Neural cell (in vitro differentiated cells): ENCODE measurements around the gene PHACTR1. TPM values are rescaled to one million over a fixed set of nuclear protein-coding genes. Genes with fewer than 3 reads are reported as not detected.

Experiments
- H2AFZ ChIP-seq: fragments of 200-600, 300-800 bp; sonication (generic), shearing (Covaris generic); 2 replicates; pipeline ENCODE4 v1.6.0; 2014; ENCODE audit warnings: low read depth, mild to moderate bottlenecking, antibody characterized with exemption, low read length, moderate library complexity
- H3F3A ChIP-seq: fragments of 200-600 bp; shearing (Covaris generic); 2 replicates; pipeline ENCODE4 v1.6.1; 2016; ENCODE audit warnings: mild to moderate bottlenecking, moderate library complexity, mixed read lengths, antibody characterized with exemption, low read length; ENCODE audit not compliant: insufficient read depth, poor library complexity, severe bottlenecking
- H3K27ac ChIP-seq: fragments of 200-600, 300-800 bp; sonication (generic), shearing (Covaris generic); 2 replicates; pipeline ENCODE4 v1.5.1; 2014; ENCODE audit warnings: mild to moderate bottlenecking, low read length, moderate library complexity
- H3K27me3 ChIP-seq: fragments of 300-800, 200-600 bp; sonication (generic), shearing (Covaris generic); 2 replicates; pipeline ENCODE4 v1.6.0; 2014; ENCODE audit warnings: mild to moderate bottlenecking, low read depth, low read length, moderate library complexity; ENCODE audit not compliant: insufficient read depth
- H3K36me3 ChIP-seq: fragments of 300-800, 200-600 bp; sonication (generic), shearing (Covaris generic); 2 replicates; pipeline ENCODE4 v1.5.1; 2014; ENCODE audit warnings: mild to moderate bottlenecking, antibody characterized with exemption, low read length, moderate library complexity; ENCODE audit not compliant: insufficient read depth
- H3K4me2 ChIP-seq: fragments of 300-800, 200-600 bp; sonication (generic), shearing (Covaris generic); 2 replicates; pipeline ENCODE4 v1.6.0; 2014; ENCODE audit warnings: mild to moderate bottlenecking, low read length
- H3K4me3 ChIP-seq: fragments of 300-800, 200-600 bp; sonication (generic), shearing (Covaris generic); 2 replicates; pipeline ENCODE4 v1.5.1; 2014; ENCODE audit warnings: mild to moderate bottlenecking, low read length, moderate library complexity
- H3K79me2 ChIP-seq: fragments of 200-600 bp; shearing (Covaris generic); replicated peaks from 2 replicates; pipeline ENCODE4 v1.6.0; 2014; ENCODE audit warnings: mild to moderate bottlenecking, low read length, moderate library complexity; ENCODE audit not compliant: insufficient read depth
- H3K9ac ChIP-seq: fragments of 300-800, 200-600 bp; sonication (generic), shearing (Covaris generic); 2 replicates; pipeline ENCODE4 v1.6.1; 2016; ENCODE audit warnings: mild to moderate bottlenecking, low read length, mixed read lengths
- H3K9me2 ChIP-seq: fragments of 200-600 bp; shearing (Covaris generic); 2 replicates; pipeline ENCODE4 v1.6.1; 2016; ENCODE audit warnings: mild to moderate bottlenecking, low read length, mixed read lengths; ENCODE audit not compliant: insufficient read depth
- H3K9me3 ChIP-seq: fragments of 200-600, 300-800 bp; sonication (generic), shearing (Covaris generic); 2 replicates; pipeline ENCODE4 v1.6.1; 2016; ENCODE audit warnings: mild to moderate bottlenecking, mixed run types, low read length, moderate library complexity, mixed read lengths
- H4K20me1 ChIP-seq: fragments of 200-600 bp; shearing (Covaris generic); 2 replicates; pipeline ENCODE4 v1.6.1; 2016; ENCODE audit warnings: mild to moderate bottlenecking, mixed run types; ENCODE audit not compliant: insufficient read depth
- CTCF ChIP-seq: fragments of 450-650 bp; IDR thresholded peaks from 2 replicates; pipeline ENCODE4 v1.5.1; 2014; ENCODE audit warnings: antibody characterized with exemption, mild to moderate bottlenecking, moderate library complexity; ENCODE audit not compliant: poor library complexity, severe bottlenecking
- EP300 ChIP-seq: fragments of 450-650 bp; conservative IDR thresholded peaks from 2 replicates; pipeline ENCODE4 v1.6.1; 2014; ENCODE audit warnings: antibody characterized with exemption, mild to moderate bottlenecking, moderate library complexity; ENCODE audit not compliant: poor library complexity, severe bottlenecking
- EZH2 ChIP-seq: fragments of 200-600, 300-800 bp; shearing (Covaris generic), sonication (generic); IDR thresholded peaks from 2 replicates; pipeline ENCODE4 v1.6.1; 2014; ENCODE audit warnings: antibody characterized with exemption, low read length, borderline replicate concordance, mild to moderate bottlenecking; ENCODE audit not compliant: insufficient read depth, poor library complexity, severe bottlenecking
- MXI1 ChIP-seq: fragments of 450-650 bp; conservative IDR thresholded peaks from 2 replicates; pipeline ENCODE4 v1.6.1; 2014; ENCODE audit warnings: antibody characterized with exemption, mild to moderate bottlenecking; ENCODE audit not compliant: poor library complexity, severe bottlenecking
- POLR2AphosphoS5 ChIP-seq: IDR thresholded peaks from 2 replicates; pipeline ENCODE4 v1.6.1; 2012
- RAD21 ChIP-seq: fragments of 450-650 bp; conservative IDR thresholded peaks from 2 replicates; pipeline ENCODE4 v1.6.1; 2014; ENCODE audit warnings: antibody characterized with exemption, mild to moderate bottlenecking, moderate library complexity
- REST ChIP-seq: IDR thresholded peaks from 2 replicates; pipeline ENCODE4 v1.6.1; 2012; ENCODE audit warnings: borderline replicate concordance
- SMC3 ChIP-seq: fragments of 450-650 bp; conservative IDR thresholded peaks from 2 replicates; pipeline ENCODE4 v1.6.1; 2014; ENCODE audit warnings: antibody characterized with exemption, mild to moderate bottlenecking, moderate library complexity; ENCODE audit not compliant: poor library complexity
- TAF1 ChIP-seq: IDR thresholded peaks from 2 replicates; pipeline ENCODE4 v1.6.1; 2012; ENCODE audit warnings: low read depth
- polyA plus RNA-seq: library from polyadenylated mRNA; depleted of rRNA; stranded (reverse); fragments of >200 nt; gene quantifications from 2 replicates; pipeline ENCODE4 v1.2.3, GENCODE V29; 2014

PHACTR1 gene
- polyA plus RNA-seq, 1 donor from 2014 or later, result 7.8 TPM

- no peak overlapping the region for H3K9ac ChIP-seq
- H3F3A ChIP-seq, result no peaks in the 10 kb centered on the region
- no peak for TF ChIP-seq POLR2AphosphoS5
- no peak for TF ChIP-seq SMC3
- TF ChIP-seq REST, result no peak
- no peak for TF ChIP-seq EZH2
- no peak for TF ChIP-seq CTCF
- no peak for TF ChIP-seq EP300
- no peak for TF ChIP-seq MXI1
- no peak for TF ChIP-seq RAD21
- TF ChIP-seq TAF1, result no peak
- H4K20me1 ChIP-seq, result no peaks in the 10 kb centered on the region
- peak overlapping the region; percentile 3 for H3K4me3 ChIP-seq
- no peaks in the 10 kb centered on the region for H3K79me2 ChIP-seq
- no peaks in the 10 kb centered on the region for H3K36me3 ChIP-seq
- H3K9me2 ChIP-seq, result no peaks in the 10 kb centered on the region
- no peak overlapping the region for H3K4me2 ChIP-seq
- H2AFZ ChIP-seq, result no peak overlapping the region
- H3K27me3 ChIP-seq, result no peaks in the 10 kb centered on the region
- no peaks in the 10 kb centered on the region for H3K9me3 ChIP-seq
- no peak overlapping the region for H3K27ac ChIP-seq
Measured at GRCh38 chr6:12866422-12867029, 150.0 kb downstream of the PHACTR1 start.

DNA sequence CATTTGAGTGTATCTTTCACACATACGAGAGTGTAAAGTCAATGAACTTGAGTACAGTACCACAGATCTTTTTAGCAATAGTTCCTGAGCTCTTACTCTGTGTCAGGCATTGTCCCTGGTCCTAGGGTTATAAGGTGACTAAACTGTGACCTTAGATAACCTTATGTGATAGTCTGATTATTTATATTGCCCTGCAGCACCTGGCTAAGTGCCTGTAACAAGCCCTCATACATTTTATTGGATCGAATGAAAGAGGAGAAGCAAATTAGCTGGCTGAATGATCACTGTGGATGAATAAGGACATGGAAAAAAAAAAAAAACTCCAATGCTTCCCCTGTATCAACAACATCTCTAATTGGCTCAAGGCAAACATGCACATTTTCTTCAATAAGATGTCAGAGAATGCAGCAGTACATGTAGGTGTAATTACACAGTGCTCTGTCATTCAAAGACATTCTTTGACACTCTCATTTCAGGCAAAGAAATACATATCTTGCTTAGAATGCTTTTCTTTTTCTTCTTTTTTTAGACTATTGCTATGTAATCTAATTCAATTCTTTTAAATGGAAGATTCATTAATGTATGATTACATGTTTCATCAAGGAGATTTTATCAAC lies 153.4 kb downstream of the PHACTR1 start:
- no peak overlapping the region for H3K4me3 ChIP-seq
- no peaks in the 10 kb centered on the region for H3K79me2 ChIP-seq
- H3K27ac ChIP-seq, result no peak overlapping the region
- H4K20me1 ChIP-seq, result no peaks in the 10 kb centered on the region
- no peaks in the 10 kb centered on the region for H3K9me3 ChIP-seq
- H3K9ac ChIP-seq, result no peak overlapping the region
- no peaks in the 10 kb centered on the region for H3K36me3 ChIP-seq
- no peak overlapping the region for H2AFZ ChIP-seq
- no peak overlapping the region for H3K4me2 ChIP-seq
- H3K9me2 ChIP-seq, result no peaks in the 10 kb centered on the region
- no peaks in the 10 kb centered on the region for H3K27me3 ChIP-seq
- H3F3A ChIP-seq, result no peaks in the 10 kb centered on the region
- TF ChIP-seq RAD21 (no peak), SMC3 (no peak), CTCF (no peak), POLR2AphosphoS5 (peak; percentile 85), REST (no peak), MXI1 (no peak), EZH2 (no peak), EP300 (peak; percentile 75), TAF1 (no peak)
